ENCODE measurements around the gene FBXW2.

- TF ChIP-seq CTCF (conservative IDR thresholded peaks at IDR 0.05; ENCODE audit: low read length) (no peak), EZH2phosphoT487 (IDR thresholded peaks at IDR 0.05; ENCODE audit: borderline replicate concordance) (no peak)
Measured at GRCh38 chr9:120807607-120808379, 14.6 kb upstream of the FBXW2 start.

Measured in Loucy (cell line).